K562 (cell line): ENCODE data around the gene TOR1A. TPM values are rescaled to one million over a fixed set of nuclear protein-coding genes. Genes with fewer than 3 reads are reported as not detected.
A peak's percentile ranks its signal among the peaks of the same experiment; 100 is the strongest.

Experiments used
- ATF7 ChIP-seq: fragments of 450-650 bp; IDR thresholded peaks from 2 replicates; pipeline ENCODE4 v1.7.1; 2014; ENCODE audit warnings: mild to moderate bottlenecking, moderate library complexity
- CCAR2 ChIP-seq: fragments of 200-400 bp; formaldehyde crosslinking; IDR thresholded peaks from 2 replicates; pipeline ENCODE4 v1.6.1; 2017; ENCODE audit warnings: mild to moderate bottlenecking, low read depth, low read length
- CREB1 ChIP-seq, 2 experiments: sonication (generic) in 1 of 2; formaldehyde crosslinking in 1 of 2; IDR thresholded peaks; 2 replicates each; pipeline versions ENCODE4 v1.6.1 to v1.8.0; 2012 to 2022; ENCODE audit warnings: inconsistent platforms in 1 of 2, mild to moderate bottlenecking in 1 of 2, missing genetic modification reagents in 1 of 2, moderate library complexity in 1 of 2
- CREM ChIP-seq: IDR thresholded peaks from 2 replicates; pipeline ENCODE4 v1.6.1; 2014; ENCODE audit warnings: antibody characterized with exemption, low read depth
- DDX20 ChIP-seq: fragments of 450-650 bp; IDR thresholded peaks from 2 replicates; pipeline ENCODE4 v1.6.1; 2016; ENCODE audit warnings: missing genetic modification characterization, low read depth, mild to moderate bottlenecking, missing compliant biosample characterization, moderate library complexity
- GABPB1 ChIP-seq: sonication (generic); formaldehyde crosslinking; IDR thresholded peaks from 2 replicates; pipeline ENCODE4 v1.8.0; 2022; ENCODE audit warnings: mild to moderate bottlenecking, missing genetic modification reagents
- GATAD2B ChIP-seq: fragments of 450-650 bp; IDR thresholded peaks from 2 replicates; pipeline ENCODE4 v1.6.1; 2017; ENCODE audit warnings: mild to moderate bottlenecking, borderline replicate concordance
- HCFC1 ChIP-seq: IDR thresholded peaks from 2 replicates; pipeline ENCODE4 v1.6.1; 2012; ENCODE audit warnings: low read depth, low read length, improper control_type of control experiment
- HIVEP1 ChIP-seq: fragments of 250-450 bp; sonication (Bioruptor Pico); IDR thresholded peaks from 2 replicates; pipeline ENCODE4 v1.4.0; 2020; ENCODE audit warnings: mild to moderate bottlenecking
- HNRNPUL1 ChIP-seq: fragments of 200-400 bp; formaldehyde crosslinking; IDR thresholded peaks from 2 replicates; pipeline ENCODE4 v1.6.1; 2017; ENCODE audit warnings: low read length
- KHSRP ChIP-seq: fragments of 450-650 bp; IDR thresholded peaks from 2 replicates; pipeline ENCODE4 v1.6.1; 2017
- MAFG ChIP-seq: fragments of 450-650 bp; conservative IDR thresholded peaks from 2 replicates; pipeline ENCODE4 v1.6.1; 2016; ENCODE audit warnings: missing genetic modification characterization, missing compliant biosample characterization
- MAZ ChIP-seq, 2 experiments: fragments of 450-650 bp in 1 of 2; sonication (generic) in 1 of 2; formaldehyde crosslinking; IDR thresholded peaks in 1 of 2; conservative IDR thresholded peaks in 1 of 2; 2 replicates each; pipeline versions ENCODE4 v1.4.0 to v1.5.0; 2020; ENCODE audit warnings: mild to moderate bottlenecking in 1 of 2, missing genetic modification reagents in 1 of 2
- NRF1 ChIP-seq, 2 experiments: fragments of 450-650 bp; IDR thresholded peaks in 1 of 2; conservative IDR thresholded peaks in 1 of 2; 2 replicates each; pipeline ENCODE4 v1.6.1; 2014; ENCODE audit warnings: mild to moderate bottlenecking in 2 of 2
- POLR2A ChIP-seq: fragments of 450-650 bp; conservative IDR thresholded peaks from 2 replicates; pipeline ENCODE4 v1.6.1; 2016
- RNF2 ChIP-seq: sonication (generic); IDR thresholded peaks from 2 replicates; pipeline ENCODE4 v1.6.1; 2016
- TBL1XR1 ChIP-seq, 2 experiments: IDR thresholded peaks; 2 replicates each; pipeline ENCODE4 v1.6.1; 2012; ENCODE audit warnings: improper control_type of control experiment in 2 of 2, low read length in 2 of 2, mild to moderate bottlenecking in 1 of 2
- TEAD1 ChIP-seq, 2 experiments: fragments of 450-650 bp in 1 of 2; sonication (generic) in 1 of 2; formaldehyde crosslinking; IDR thresholded peaks; 2 replicates each; pipeline versions ENCODE4 v1.4.0 to v1.8.0; 2020 to 2022; ENCODE audit warnings: mild to moderate bottlenecking in 2 of 2, missing genetic modification reagents in 1 of 2
- ZNF239 ChIP-seq: fragments of 250-450 bp; sonication (Bioruptor Pico); IDR thresholded peaks from 2 replicates; pipeline ENCODE4 v1.4.0; 2020; ENCODE audit warnings: mild to moderate bottlenecking
- polyA plus RNA-seq, 8 experiments: library from polyadenylated mRNA; depleted of rRNA in 4 of 8; stranded (reverse) in 5 of 8; unstranded in 3 of 8; fragments of >200 nt; fragmentation: Nextera tagmentation in 2 of 8; fragmentation: Illumina TruSeq in 1 of 8; extraction: Ambion mirVana in 2 of 8; extraction: Trizol in 1 of 8; gene quantifications; 2 replicates each; pipeline versions ENCODE4 v1.2.1 to v1.2.3, GENCODE V29; 2011 to 2014; ENCODE audit warnings: inconsistent platforms in 1 of 8, missing spikeins in 1 of 8
- total RNA-seq, 7 experiments: library from RNA; depleted of rRNA in 6 of 7; stranded (reverse); fragments of >200 nt in 6 of 7; fragmentation: Illumina TruSeq in 2 of 7; extraction: Trizol in 2 of 7; gene quantifications; 2 replicates each; pipeline versions ENCODE4 v1.2.1 to v1.2.3, GENCODE V29; 2011 to 2021; ENCODE audit warnings: low replicate concordance in 1 of 7
- TF ChIP-seq, protein P1 (sequence below), 2 experiments: fragments of 200-800 bp in 1 of 2; sonication (Bioruptor generic) in 1 of 2; sonication (generic) in 1 of 2; formaldehyde crosslinking in 1 of 2; IDR thresholded peaks in 1 of 2; conservative IDR thresholded peaks in 1 of 2; 2 replicates each; pipeline versions ENCODE4 v1.5.0 to v1.6.1; 2016 to 2020; ENCODE audit warnings: missing compliant biosample characterization in 1 of 2, missing genetic modification characterization in 1 of 2, missing genetic modification reagents in 1 of 2
- TF ChIP-seq, protein P2 (sequence below): IDR thresholded peaks from 2 replicates; pipeline ENCODE4 v1.6.1; 2014; ENCODE audit warnings: antibody characterized with exemption
- TF ChIP-seq, protein P3 (sequence below): fragments of 450-650 bp; formaldehyde crosslinking; IDR thresholded peaks from 2 replicates; pipeline ENCODE4 v1.4.0; 2022; ENCODE audit warnings: mild to moderate bottlenecking, moderate library complexity
- TF ChIP-seq, protein P4 (sequence below): sonication (generic); formaldehyde crosslinking; IDR thresholded peaks from 2 replicates; pipeline ENCODE4 v1.8.1; 2022; ENCODE audit warnings: missing genetic modification reagents

Gene TOR1A
- total and polyA plus RNA-seq, 9 of the 15 experiments (the other 6 are each of a cell fraction or from before 2014, with no cell fraction given) = 4.5 to 85.8 (median 51.3) TPM

DNA sequence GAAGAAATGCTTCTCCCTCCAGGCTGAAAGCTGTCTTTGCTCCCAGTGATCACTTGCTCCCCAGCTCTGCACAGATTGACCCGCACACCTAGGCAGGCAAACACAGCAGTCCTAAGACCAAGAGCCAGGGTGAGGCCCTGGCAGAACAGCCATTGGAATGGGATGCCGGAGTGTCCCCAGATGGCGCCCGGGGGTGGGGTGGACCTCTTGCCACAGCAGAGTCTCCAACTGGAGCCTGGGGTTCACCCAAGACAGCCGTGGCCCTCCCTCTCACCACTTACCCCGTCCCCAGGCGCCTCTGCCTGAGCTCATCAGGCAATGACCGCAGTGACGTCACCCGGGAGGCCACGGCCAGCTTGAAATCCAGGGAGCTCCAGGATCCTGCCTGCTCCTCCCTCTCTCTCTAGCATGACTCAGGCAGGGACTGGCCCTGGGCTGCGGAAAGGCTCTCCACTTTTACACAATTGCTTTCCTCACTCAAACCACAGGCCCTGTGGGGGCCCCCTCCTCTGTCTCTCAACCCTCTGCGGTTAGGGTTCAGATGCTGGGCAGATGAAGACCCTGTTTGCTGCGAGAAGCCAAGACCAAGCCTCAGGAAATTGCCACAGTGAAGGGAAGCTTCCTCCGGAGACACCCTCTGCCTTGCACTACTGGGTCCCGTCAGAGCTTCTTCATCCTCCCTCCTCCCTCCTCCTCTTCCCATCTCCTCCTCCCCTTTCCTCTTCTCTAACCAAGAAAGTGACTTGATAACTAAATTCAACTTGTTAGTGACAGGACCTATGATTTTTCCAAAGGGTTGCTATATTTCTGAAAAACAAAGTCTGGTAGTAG is 46.8 kb downstream of the TOR1A start (continued):
- TF ChIP-seq ZNF239 (CRISPR knock-in tag) (peak; percentile 43; the same call in 1 of the 2 replicates), TEAD1 (CRISPR knock-in tag; IDR thresholded peaks at IDR 0.05) (peak; percentile 44 to 76; a peak in 3 of 4 replicates), GABPB1 (CRISPR knock-in tag) (peak; percentile 80), CREB1 (IDR thresholded peaks at IDR 0.05) (peak; percentile 94), CREB1 (CRISPR knock-in tag; IDR thresholded peaks at IDR 0.05) (peak; percentile 95), TBL1XR1 (IDR thresholded peaks at IDR 0.05; ENCODE audit: low read length in 2 of 2) (peak in 1 of 2 experiments; percentile 83; a peak in 2 of 4 replicates), GATAD2B (no peak), POLR2A (no peak), DDX20 (no peak), CCAR2 (no peak), HIVEP1 (CRISPR knock-in tag) (peak; percentile 75; the same call in 1 of the 2 replicates), HNRNPUL1 (no peak), CREM (peak; percentile 99), KHSRP (peak; percentile 90), HCFC1 (peak; percentile 56), MAZ (CRISPR knock-in tag; conservative IDR thresholded peaks at IDR 0.05 in 1 of 2, IDR thresholded peaks at IDR 0.05 in 1 of 2) (peak; percentile 96 to 98), ATF7 (peak; percentile 99), NRF1 (conservative IDR thresholded peaks at IDR 0.05 in 1 of 2, IDR thresholded peaks at IDR 0.05 in 1 of 2) (peak; percentile 60 to 69), MAFG (tag) (peak; percentile 73), RNF2 (peak; percentile 95; the same call in 1 of the 2 replicates)
- TF ChIP-seq, protein P1, sequence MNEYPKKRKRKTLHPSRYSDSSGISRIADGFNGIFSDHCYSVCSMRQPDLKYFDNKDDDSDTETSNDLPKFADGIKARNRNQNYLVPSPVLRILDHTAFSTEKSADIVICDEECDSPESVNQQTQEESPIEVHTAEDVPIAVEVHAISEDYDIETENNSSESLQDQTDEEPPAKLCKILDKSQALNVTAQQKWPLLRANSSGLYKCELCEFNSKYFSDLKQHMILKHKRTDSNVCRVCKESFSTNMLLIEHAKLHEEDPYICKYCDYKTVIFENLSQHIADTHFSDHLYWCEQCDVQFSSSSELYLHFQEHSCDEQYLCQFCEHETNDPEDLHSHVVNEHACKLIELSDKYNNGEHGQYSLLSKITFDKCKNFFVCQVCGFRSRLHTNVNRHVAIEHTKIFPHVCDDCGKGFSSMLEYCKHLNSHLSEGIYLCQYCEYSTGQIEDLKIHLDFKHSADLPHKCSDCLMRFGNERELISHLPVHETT (CRISPR knock-in tag; conservative IDR thresholded peaks at IDR 0.05 in 1 of 2, IDR thresholded peaks at IDR 0.05 in 1 of 2) = peak in 1 of 2 experiments; percentile 83; a peak in 1 of 4 replicates
- TF ChIP-seq, protein P2, sequence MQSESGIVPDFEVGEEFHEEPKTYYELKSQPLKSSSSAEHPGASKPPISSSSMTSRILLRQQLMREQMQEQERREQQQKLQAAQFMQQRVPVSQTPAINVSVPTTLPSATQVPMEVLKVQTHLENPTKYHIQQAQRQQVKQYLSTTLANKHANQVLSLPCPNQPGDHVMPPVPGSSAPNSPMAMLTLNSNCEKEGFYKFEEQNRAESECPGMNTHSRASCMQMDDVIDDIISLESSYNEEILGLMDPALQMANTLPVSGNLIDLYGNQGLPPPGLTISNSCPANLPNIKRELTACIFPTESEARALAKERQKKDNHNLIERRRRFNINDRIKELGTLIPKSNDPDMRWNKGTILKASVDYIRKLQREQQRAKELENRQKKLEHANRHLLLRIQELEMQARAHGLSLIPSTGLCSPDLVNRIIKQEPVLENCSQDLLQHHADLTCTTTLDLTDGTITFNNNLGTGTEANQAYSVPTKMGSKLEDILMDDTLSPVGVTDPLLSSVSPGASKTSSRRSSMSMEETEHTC = no peak
- TF ChIP-seq, protein P3, sequence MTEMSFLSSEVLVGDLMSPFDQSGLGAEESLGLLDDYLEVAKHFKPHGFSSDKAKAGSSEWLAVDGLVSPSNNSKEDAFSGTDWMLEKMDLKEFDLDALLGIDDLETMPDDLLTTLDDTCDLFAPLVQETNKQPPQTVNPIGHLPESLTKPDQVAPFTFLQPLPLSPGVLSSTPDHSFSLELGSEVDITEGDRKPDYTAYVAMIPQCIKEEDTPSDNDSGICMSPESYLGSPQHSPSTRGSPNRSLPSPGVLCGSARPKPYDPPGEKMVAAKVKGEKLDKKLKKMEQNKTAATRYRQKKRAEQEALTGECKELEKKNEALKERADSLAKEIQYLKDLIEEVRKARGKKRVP (CRISPR knock-in tag) = peak; percentile 67
- TF ChIP-seq, protein P4, sequence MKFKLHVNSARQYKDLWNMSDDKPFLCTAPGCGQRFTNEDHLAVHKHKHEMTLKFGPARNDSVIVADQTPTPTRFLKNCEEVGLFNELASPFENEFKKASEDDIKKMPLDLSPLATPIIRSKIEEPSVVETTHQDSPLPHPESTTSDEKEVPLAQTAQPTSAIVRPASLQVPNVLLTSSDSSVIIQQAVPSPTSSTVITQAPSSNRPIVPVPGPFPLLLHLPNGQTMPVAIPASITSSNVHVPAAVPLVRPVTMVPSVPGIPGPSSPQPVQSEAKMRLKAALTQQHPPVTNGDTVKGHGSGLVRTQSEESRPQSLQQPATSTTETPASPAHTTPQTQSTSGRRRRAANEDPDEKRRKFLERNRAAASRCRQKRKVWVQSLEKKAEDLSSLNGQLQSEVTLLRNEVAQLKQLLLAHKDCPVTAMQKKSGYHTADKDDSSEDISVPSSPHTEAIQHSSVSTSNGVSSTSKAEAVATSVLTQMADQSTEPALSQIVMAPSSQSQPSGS (CRISPR knock-in tag) = peak; percentile 91
